ENCODE data around the gene PRPSAP2.

- no peak for TF ChIP-seq POLR2AphosphoS5 (IDR thresholded peaks at IDR 0.05; ENCODE audit: borderline replicate concordance, low read depth, low read length)
- TF ChIP-seq FOXP2 (optimal IDR thresholded peaks at IDR 0.05; ENCODE audit: control extremely low read depth, extremely low read length, insufficient read depth), result no peak
Measured at GRCh38 chr17:18877104-18877645, 19.2 kb downstream of the PRPSAP2 start.

All from SK-N-MC (cell line).